DMS79 (cell line): ENCODE measurements around the gene UNC5C.

ENCODE experiments used
- DNase-seq: peaks from one replicate; lab custom pipeline; 2025; lab: John Stamatoyannopoulos, UW

Gene UNC5C

GRCh38 chr4:95120456-95120855 lies 428.3 kb downstream of the UNC5C start:
- no peak for DNase-seq

- no peak for DNase-seq
These were observed 430.3 kb downstream of the UNC5C start for GRCh38 chr4:95118497-95118896.

- no peak for DNase-seq
These were observed 434.3 kb downstream of the UNC5C start for GRCh38 chr4:95114521-95114920.
